NCI-H2029 treated with DMSO at 0.1 percent for 48 hours (cell line): Measurements from ENCODE around the gene ABCC6.
A peak's percentile ranks its signal among the peaks of the same experiment; 100 is the strongest.
"Not testable (repeated sequence)": the region's sequence is repeated elsewhere in the genome, so short reads cannot be mapped to it uniquely, and the experiment has no call there.

ENCODE experiments used
- DNase-seq: peaks from one replicate; lab custom pipeline; 2025; lab: John Stamatoyannopoulos, UW

The ABCC6 gene

DNA sequence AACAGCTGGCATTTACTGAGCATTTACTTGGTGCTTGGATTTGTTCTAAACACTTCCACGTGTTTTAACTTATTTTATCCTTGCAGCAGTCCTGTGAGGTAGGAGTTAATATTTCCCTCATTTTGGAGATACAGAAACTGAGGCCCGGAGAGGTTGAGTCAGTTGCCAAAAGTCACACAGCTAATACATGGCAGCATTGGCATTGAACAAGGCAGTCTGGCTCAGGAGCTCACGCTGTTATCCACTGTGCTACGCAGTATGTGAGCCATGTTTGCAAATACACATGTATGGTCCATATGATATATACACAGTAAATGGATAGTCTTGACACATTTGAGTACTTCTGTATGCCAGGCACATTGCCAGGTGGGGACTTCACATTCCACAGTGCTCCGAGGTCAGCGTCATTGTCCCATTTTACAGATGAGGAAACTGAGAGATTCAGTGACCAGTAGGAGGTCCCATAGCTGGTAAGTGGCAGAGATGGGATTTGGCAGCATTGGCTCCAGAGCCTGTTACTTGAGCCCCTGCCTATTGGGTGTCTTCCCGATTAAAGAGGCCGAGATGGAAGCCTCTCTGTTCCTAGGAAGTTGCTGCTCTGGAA is 110.7 kb downstream of the ABCC6 start:
- DNase-seq, result no peak

DNA sequence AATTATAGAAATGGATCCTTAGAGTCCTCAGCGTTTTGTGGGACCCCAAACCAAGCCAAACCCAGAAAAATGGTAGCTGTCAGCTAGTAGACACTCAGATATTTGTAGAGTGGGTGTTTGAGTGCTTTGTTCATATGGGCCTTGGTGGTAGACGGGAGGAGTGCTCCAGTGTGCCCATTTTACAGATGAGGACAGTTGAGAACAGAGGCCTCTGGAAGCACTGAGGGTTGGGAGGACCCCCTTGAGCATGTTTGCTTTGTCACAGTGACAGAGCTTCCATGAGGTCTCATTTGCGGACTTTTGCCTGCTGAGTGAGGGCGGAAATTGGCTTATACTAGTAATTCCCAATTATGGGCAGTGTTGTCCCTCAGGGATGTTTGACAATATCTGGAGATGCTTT is 111.7 kb downstream of the ABCC6 start:
- no peak for DNase-seq

DNA sequence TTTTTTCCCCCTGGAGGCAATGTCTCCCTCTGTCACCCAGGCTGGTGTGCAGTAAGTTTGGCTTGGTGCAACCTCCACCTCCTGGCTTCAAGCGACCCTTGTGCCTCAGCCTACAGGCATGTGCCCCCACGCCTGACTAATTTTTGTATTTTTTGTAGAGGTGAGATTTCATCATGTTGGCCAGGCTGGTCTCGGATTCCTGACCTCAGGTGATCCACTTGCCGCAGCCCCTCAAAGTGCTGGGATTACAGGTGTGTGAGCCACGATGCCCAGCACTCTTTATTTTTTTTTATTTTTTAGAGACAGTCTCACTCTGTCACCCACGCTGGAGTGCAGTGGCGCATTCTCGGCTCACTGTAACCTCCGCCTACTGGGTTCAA is 113.2 kb downstream of the ABCC6 start:
- DNase-seq, result no peak

DNA sequence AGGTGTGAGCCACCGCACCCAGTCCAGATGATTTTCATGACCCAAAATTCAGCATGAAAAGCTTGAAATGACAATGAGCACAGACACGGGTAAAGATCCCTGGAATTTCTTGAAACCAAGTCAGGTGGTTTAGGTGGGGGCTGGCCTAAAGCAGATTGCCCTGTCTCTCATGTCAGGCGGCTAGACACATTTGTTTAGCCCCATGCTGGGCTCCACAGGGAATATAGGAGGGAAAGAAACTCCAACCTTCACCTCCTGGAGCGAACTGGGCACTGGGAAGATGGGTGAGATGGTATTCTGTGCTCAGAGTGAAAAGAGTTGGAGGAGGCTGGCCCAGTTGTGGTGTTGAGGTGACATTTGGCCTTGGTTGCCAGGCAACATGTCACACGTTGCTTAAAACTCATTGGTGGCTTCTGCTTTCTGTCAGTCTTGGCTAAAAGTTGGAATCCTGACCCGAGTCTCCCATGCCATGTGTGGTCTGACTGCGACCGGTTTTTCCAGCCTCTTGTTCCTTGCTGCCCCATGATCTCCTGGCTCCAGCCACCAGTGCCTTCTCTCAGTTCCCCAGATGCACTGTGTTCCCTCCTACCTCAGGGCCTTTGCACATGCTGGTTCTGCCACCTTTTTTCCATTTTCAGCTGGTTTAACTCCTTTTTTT is 113.7 kb downstream of the ABCC6 start:
- DNase-seq, result no peak

DNA sequence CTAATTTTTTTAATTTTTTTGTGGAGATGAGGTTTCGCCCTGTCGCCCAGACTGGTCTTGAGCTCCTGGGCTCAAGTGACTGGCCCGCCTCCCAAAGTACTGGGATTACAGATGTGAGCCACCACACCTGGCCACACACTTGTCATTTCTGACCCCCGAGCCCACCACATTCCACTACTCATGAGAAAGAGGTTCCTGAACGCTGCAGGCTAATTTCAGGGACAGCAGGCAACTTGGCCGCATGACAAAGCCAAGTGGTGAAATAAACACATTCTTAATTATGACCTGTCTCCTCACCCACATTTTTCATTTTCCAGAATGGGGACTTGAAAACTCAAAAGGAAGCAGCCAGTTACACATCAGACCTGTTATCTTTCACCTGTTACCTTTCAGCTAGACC is 114.5 kb downstream of the ABCC6 start:
- no peak for DNase-seq

DNA sequence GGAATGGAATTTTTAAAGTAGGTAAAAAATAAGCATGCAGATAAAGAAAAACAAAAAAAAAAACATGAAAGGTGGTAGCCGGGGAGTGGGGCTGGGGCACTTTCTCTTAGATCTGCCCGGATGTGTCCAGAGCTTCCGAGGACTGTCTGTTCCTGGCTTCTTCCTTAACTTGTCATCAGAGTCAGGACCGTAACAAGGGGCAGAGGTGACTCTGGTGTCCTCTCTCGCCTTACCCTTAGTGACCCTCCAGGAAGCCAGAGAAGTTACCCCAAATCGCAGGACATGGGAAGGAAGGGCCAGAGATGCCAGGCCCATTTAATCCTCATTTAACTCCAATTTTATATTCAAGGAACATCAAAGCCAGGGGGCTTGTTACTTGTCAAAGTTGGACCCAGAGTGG is 115.5 kb downstream of the ABCC6 start:
- no peak for DNase-seq

DNA sequence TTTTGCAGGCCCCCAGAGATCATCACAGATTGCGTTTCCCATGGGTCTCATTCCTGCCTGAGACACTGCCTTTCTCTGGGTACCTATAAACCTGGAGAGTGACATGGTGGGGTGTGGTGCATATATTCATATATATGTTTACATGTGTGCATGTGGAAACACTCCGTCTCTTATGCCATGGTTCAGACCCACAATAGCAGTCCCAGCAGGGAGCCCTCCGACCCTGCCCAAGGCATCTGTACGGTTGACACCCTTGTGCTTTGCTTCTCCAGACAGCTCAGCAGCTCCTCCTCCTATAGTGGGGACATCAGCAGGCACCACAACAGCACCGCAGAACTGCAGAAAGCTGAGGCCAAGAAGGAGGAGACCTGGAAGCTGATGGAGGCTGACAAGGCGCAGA is 116.8 kb downstream of the ABCC6 start:
- no peak for DNase-seq

DNA sequence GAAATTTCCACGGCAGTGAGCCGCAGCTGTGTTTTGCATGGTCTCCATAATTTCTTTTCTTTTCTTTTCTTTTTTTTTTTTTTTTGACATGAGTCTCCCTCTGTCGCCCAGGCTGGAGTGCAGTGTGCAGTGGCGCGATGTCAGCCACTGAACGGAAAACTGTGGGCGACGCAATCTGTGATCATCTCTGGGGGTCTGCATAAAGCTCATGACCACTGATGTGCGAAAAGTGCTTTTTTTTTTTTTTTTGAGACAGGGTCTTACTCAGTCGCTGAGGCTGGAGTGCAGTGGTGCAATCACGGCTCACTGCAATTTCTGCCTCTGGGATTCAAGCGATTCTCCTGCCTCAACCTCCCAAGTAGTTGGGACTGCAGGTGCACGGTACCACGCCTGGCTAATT is 117.6 kb downstream of the ABCC6 start:
- DNase-seq, result no peak

DNA sequence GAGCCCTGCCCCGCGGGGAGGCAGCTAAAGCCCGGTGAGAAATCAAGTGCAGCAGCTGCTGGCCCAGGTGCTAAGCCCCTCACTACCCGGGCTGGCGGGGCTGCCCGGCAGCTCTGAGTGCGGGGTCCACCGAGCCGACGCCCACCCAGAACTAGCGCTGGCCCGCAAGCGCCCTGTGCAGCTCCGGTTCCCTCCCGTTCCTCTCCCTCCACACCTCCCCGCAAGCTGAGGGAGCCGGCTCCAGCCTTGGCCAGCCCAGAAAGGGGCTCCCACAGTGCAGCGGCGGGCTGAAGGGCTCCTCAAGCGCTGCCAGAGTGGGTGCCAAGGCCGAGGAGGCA is 118.5 kb downstream of the ABCC6 start:
- not testable (repeated sequence) for DNase-seq

DNA sequence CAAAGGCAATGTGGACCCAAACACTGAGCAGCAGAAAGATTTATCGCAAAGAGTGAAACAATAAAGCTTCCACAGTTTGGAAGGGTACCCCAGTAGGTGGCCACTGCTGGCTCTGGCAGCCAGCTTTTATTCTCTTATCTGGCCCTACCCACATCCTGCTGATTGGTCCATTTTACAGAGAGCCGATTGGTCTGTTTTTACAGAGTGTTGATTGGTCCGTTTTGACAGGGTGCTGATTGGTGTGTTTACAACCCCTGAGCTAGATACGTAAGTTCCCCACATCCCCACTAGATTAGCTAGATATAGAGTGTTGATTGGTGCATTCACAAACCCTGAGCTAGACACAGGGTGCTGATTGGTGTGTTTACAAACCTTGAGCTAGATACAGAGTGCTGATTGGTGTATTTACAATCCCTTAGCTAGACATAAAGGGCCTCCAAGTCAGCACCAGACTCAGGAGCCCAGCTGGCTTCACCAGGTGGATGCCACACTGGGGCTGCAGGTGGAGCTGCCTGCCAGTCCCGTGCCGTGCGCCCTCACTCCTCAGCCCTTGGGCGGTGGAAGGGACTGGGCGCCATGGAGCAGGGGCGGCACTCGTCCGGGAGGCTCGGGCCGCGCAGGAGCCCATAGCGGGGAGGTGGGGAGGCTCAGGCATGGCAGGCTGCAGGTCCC is 119.0 kb downstream of the ABCC6 start:
- not testable (repeated sequence) for DNase-seq

DNA sequence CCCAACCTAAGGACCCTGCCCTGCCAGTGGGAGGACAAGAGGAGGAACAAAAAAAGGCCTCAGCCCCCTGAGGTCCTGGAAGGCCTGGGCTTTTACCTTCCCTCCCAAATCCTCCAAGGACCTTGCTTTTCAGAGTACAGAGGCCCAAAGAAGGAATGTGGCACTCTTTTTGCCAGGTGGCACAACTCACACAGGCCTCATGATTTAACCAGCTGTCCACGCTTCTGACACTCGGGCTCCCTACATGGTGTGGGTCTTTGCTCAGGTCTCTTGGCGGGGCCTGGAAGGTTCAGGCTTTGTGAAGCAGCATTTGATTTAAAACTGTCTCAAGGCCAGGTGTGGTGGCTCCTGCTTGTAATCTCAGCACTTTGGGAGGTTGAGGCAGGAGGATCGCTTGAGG is 120.6 kb downstream of the ABCC6 start:
- no peak for DNase-seq

DNA sequence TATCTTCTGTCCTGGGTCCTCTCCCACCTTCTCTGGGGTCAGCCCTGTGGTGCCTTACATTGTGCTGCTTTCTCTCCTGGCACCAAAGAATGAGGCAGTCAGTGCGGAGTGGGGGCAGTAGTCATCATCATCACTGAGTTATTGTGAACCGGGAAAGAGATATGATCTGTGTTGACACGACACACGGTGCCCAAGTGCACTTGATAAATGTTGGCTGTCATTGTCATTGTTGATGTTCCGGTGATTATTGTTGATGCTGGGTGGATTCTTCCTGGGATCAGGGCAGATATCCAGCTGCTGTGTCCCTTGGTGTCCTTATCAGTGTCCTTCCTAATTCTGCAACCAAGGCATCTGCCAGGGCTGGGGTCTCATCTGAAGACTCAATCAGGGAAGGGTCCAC is 121.7 kb downstream of the ABCC6 start:
- peak; percentile 48 for DNase-seq

DNA sequence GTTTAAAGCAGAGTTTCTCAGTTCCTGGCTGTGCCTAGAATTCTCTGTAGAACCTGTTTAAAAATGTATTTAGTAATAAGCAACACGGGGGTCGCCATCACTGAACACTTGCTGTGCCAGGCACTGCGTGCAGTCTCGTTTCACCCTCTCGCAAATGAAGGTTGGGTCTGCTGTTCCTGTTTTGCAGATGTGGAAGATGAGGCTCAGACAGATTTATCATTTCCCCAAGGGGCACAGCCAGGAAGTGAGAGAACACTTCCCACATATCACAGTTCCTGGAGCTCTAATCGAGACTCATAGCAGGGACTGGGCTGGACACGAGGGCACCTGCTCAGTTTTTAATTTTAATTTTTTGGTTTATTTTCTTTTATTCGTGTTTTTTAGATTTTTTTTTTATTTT is 122.7 kb downstream of the ABCC6 start:
- no peak for DNase-seq

DNA sequence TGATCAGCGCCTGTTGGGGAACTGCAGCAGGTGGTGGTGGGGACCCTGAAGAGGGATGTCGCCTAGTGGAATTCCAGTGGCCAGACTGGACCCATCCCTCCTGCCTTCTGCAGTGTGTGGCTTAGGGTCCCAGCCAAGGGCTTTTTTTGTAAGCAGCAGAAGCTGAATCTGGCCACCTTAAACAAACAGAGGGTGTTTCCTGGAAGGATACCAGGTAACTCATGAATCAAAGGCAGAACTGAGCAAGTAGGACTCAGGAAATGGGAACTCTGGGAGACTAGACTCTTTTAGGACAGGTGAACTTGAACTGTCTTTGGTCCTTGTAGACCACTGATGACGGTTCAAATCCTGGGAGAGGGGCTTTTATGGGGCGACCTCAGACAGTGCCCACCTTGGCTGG is 124.0 kb downstream of the ABCC6 start:
- DNase-seq, result peak; percentile 7
